VCaP (cell line): Measurements from ENCODE around the gene TMPRSS11A.

Experiments
- H3K27ac ChIP-seq: fragments of 450-650 bp; 2 replicates; pipeline ENCODE4 v1.5.1; 2017
- TF ChIP-seq, protein P1 (sequence below): fragments of 450-650 bp; conservative IDR thresholded peaks from 2 replicates; pipeline ENCODE4 v1.5.1; 2017; ENCODE audit warnings: mild to moderate bottlenecking, moderate library complexity

TMPRSS11A gene

DNA sequence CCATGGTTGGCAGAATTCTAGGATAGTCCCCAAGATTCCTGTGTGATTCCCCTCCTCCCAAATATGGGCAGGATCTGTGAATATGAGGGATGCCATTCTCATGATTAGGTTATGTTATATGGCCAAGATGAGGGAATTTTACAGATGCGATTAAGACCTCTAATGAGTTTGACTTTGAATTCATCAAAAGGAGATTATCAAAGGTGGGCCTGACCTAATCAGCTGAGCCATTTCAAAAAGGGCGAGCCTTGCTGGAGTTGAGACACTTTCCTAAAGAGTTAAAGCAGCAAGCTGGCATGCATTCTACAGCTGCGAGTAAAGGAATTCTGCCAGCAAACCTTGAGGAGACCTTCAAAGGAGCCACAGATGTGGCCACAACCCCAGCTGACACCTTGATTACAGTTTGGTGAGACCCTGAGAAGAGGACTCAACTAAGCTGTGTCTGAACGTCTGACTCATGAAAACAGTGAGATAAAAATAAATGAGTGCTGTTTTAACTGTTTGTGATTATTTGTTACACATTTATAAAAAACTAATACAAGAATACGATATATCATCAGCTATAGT lies 47.8 kb downstream of the TMPRSS11A start:
- TF ChIP-seq, protein P1, sequence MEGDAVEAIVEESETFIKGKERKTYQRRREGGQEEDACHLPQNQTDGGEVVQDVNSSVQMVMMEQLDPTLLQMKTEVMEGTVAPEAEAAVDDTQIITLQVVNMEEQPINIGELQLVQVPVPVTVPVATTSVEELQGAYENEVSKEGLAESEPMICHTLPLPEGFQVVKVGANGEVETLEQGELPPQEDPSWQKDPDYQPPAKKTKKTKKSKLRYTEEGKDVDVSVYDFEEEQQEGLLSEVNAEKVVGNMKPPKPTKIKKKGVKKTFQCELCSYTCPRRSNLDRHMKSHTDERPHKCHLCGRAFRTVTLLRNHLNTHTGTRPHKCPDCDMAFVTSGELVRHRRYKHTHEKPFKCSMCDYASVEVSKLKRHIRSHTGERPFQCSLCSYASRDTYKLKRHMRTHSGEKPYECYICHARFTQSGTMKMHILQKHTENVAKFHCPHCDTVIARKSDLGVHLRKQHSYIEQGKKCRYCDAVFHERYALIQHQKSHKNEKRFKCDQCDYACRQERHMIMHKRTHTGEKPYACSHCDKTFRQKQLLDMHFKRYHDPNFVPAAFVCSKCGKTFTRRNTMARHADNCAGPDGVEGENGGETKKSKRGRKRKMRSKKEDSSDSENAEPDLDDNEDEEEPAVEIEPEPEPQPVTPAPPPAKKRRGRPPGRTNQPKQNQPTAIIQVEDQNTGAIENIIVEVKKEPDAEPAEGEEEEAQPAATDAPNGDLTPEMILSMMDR: no peak
- no peak overlapping the region for H3K27ac ChIP-seq

DNA sequence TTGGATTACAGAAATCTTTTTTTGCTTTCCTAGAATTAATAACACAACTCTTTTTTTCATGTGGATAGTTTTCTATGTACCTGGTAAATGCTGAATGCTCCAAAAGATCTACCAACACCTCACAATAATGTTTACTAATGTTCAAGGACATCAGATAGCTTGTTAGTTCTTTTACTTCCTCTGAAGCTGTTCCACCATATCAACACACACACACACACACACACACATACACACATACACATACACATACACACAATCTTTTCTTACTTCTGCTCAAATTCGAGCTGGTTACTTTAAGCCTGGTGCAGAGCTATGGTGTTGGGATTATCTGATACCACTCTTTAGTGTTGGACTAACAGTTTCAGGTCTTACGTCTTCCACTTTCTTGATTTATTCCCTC lies 51.2 kb downstream of the TMPRSS11A start:
- TF ChIP-seq, protein P1: no peak
- H3K27ac ChIP-seq: no peak overlapping the region

DNA sequence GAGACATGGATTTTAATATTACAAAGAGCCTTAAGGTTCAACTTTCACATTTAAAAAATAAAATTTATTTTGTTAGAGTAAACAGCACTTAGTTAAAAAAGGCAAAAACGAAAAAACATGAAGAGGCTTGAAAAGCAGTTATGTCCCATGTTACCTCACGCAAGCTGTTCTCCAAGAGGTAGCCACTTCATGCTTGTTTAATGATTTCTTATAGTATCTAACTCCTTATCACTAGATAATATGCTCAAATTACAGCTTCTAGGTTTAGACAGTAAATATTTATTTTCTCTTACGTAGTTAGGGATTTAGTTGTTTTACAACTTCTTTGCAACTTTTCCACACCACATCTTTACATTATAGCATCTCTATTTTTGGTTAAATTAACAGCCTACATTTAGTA lies 51.7 kb downstream of the TMPRSS11A start:
- no peak overlapping the region for H3K27ac ChIP-seq
- TF ChIP-seq, protein P1: no peak

- TF ChIP-seq, protein P1: no peak
- no peak overlapping the region for H3K27ac ChIP-seq
Measured at GRCh38 chr4:67911141-67911540, 52.2 kb downstream of the TMPRSS11A start.

DNA sequence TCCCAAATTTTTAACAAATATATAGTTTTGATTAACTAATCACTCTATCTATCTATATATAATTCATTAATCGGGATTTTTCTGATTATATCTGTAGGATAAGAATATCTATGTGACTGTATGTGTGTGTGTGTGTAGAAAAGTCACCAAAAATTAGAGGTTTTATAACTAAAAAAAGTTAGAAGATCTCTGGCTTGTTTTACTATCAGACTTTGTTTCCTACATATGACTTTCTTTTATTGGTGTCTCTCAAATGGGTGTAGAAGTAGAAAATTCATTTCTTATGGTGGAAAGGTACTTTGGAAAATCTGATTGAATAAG lies 52.7 kb downstream of the TMPRSS11A start:
- H3K27ac ChIP-seq: no peak overlapping the region
- TF ChIP-seq, protein P1: peak; percentile 46; the same call in 1 of the 2 replicates

- H3K27ac ChIP-seq: no peak overlapping the region
- TF ChIP-seq, protein P1: peak; percentile 74
Measured at GRCh38 chr4:67909905-67910584, 53.2 kb downstream of the TMPRSS11A start.

GRCh38 chr4:67907650-67908049 lies 55.6 kb downstream of the TMPRSS11A start:
- H3K27ac ChIP-seq: no peak overlapping the region
- TF ChIP-seq, protein P1: no peak
